GM03348 (cell line): ENCODE measurements around the gene PRR9.

Experiments used
- DNase-seq: peaks from one replicate; pipeline ENCODE4 v3.0.0; 2012; ENCODE audit warnings: low spot score

Gene PRR9

GRCh38 chr1:153265457-153265856 lies 48.1 kb downstream of the PRR9 start:
- no peak for DNase-seq
